ENCODE data around the gene CFAP74. TPM values are rescaled to one million over a fixed set of nuclear protein-coding genes. Genes with fewer than 3 reads are reported as not detected.

CFAP74 gene
- total and polyA plus RNA-seq, 2 of the 13 experiments (the other 11 are each of a cell fraction or from before 2014, with no cell fraction given) = 0.27 to 0.62 TPM

- TF ChIP-seq ZNF280D (CRISPR knock-in tag; IDR thresholded peaks at IDR 0.05) (0 out of 2 replicates have a peak, but pooled peaks have one; percentile 43), JARID2 (CRISPR knock-in tag; IDR thresholded peaks at IDR 0.05; ENCODE audit: insufficient replicate concordance) (no peak), GABPA (IDR thresholded peaks at IDR 0.05; ENCODE audit: low read depth, low read length) (no peak), GABPA (CRISPR knock-in tag; IDR thresholded peaks at IDR 0.05; ENCODE audit: low read depth) (peak; percentile 53; the same call in 1 of the 2 replicates), YY1 (IDR thresholded peaks at IDR 0.05; ENCODE audit: insufficient read depth, insufficient replicate concordance, low read depth, low read length) (peak; percentile 60), ZNF841 (CRISPR knock-in tag; IDR thresholded peaks at IDR 0.05; ENCODE audit: borderline replicate concordance) (no peak), ARNTL (CRISPR knock-in tag; IDR thresholded peaks at IDR 0.05) (peak; percentile 77), ZNF142 (CRISPR knock-in tag; IDR thresholded peaks at IDR 0.05) (0 out of 2 replicates have a peak, but pooled peaks have one; percentile 34), ZNF34 (CRISPR knock-in tag; IDR thresholded peaks at IDR 0.05; ENCODE audit: borderline replicate concordance) (no peak), MBD4 (IDR thresholded peaks at IDR 0.05; ENCODE audit: borderline replicate concordance, low read length) (no peak), ZNF280B (CRISPR knock-in tag; IDR thresholded peaks at IDR 0.05; ENCODE audit: borderline replicate concordance) (peak; percentile 59; the same call in 1 of the 2 replicates), HDAC1 (CRISPR knock-in tag; IDR thresholded peaks at IDR 0.05) (peak; percentile 86), POGZ (CRISPR knock-in tag; IDR thresholded peaks at IDR 0.05) (peak; percentile 73), NFRKB (IDR thresholded peaks at IDR 0.05) (no peak), BCLAF1 (IDR thresholded peaks at IDR 0.05) (no peak), MXI1 (IDR thresholded peaks at IDR 0.05; ENCODE audit: borderline replicate concordance, low read depth, low read length) (peak; percentile 75; the same call in 1 of the 3 replicates)
Observed at GRCh38 chr1:1959840-1960479, 43.6 kb downstream of the CFAP74 start (continued).

Measured in HepG2 (cell line).